Measurements from ENCODE around the gene STRIP1.

The STRIP1 gene

DNA sequence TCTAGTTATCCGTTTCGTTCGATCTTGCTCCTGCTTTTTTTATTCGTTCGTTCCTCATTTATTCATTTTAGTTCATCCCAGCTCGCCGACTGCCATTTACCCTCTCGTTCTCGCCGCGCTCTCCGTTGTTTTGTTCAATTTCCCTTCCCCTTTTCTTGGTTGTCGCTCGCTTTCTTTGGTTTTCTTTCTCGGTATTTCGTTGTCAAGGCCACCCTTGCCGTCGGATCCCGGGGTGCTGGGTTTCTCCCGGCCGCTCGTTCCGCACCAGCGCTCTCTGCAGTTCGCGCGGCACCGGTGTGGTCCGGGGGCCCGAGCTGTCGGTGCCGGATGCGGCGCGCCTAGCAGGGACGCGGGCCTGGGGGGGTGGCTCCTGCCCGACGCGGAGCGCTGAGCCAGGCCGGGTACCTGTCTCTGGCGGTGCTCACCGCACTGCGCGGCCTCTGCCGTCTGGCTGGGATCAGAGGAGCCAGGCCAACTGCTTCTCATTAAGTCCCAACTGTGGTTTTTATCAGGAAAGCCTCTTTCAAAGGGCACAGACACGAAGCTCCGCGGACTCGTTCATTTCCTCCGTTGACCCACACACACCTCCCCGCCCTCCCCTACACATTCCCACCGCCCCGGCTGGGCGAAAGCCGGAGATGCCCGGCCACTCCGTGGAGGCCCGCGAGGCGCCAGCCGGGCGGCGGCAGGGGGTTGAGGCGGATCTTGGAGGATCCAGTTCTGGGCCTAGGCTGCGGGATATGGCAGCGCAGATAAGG lies 34.4 kb downstream of the STRIP1 start:
- Mint-ChIP-seq H3K27me3 (ENCODE audit: low read depth) (peaks cover 96% of the 10 kb centered on the region), H3K4me1 (peaks cover 17% of the 10 kb centered on the region), H3K36me3 (ENCODE audit: low read depth) (no peaks in the 10 kb centered on the region), H3K9me3 (no peaks in the 10 kb centered on the region), H3K27ac (no peak overlapping the region), H3K4me3 (peak overlapping the region; percentile 9 to 71 (median 22))
- no peak for TF ChIP-seq CTCF (IDR thresholded peaks at IDR 0.05; ENCODE audit: unreplicated experiment in 3 of 3)

- H3K27ac Mint-ChIP-seq: no peak overlapping the region
- no peak for TF ChIP-seq CTCF (IDR thresholded peaks at IDR 0.05; ENCODE audit: unreplicated experiment in 3 of 3)
Measured at GRCh38 chr1:110069404-110070281, 35.2 kb downstream of the STRIP1 start.

GRCh38 chr1:110070282-110070669 lies 35.9 kb downstream of the STRIP1 start:
- no peaks in the 10 kb centered on the region for H3K9me3 Mint-ChIP-seq
- no peak for TF ChIP-seq CTCF (IDR thresholded peaks at IDR 0.05; ENCODE audit: unreplicated experiment in 3 of 3)
- H3K27me3 Mint-ChIP-seq (ENCODE audit: low read depth): peaks cover 96% of the 10 kb centered on the region
- peaks cover 17% of the 10 kb centered on the region for H3K4me1 Mint-ChIP-seq
- H3K27ac Mint-ChIP-seq: no peak overlapping the region
- peak overlapping the region in 1 of 3 experiments; percentile 71 for H3K4me3 Mint-ChIP-seq
- H3K36me3 Mint-ChIP-seq (ENCODE audit: low read depth): no peaks in the 10 kb centered on the region

More at GRCh38 chr1:110069404-110070281, 35.2 kb downstream of the STRIP1 start:
- Mint-ChIP-seq H3K27me3 (ENCODE audit: low read depth) (peaks cover 96% of the 10 kb centered on the region), H3K36me3 (ENCODE audit: low read depth) (no peaks in the 10 kb centered on the region), H3K9me3 (no peaks in the 10 kb centered on the region), H3K4me3 (peak overlapping the region in 2 of 3 experiments; percentile 41 to 71), H3K4me1 (peaks cover 17% of the 10 kb centered on the region)

- no peaks in the 10 kb centered on the region for H3K9me3 Mint-ChIP-seq
- no peak for TF ChIP-seq CTCF (IDR thresholded peaks at IDR 0.05; ENCODE audit: unreplicated experiment in 3 of 3)
- peaks cover 96% of the 10 kb centered on the region for H3K27me3 Mint-ChIP-seq (ENCODE audit: low read depth)
- no peaks in the 10 kb centered on the region for H3K36me3 Mint-ChIP-seq (ENCODE audit: low read depth)
- H3K4me1 Mint-ChIP-seq: peaks cover 20% of the 10 kb centered on the region
- H3K4me3 Mint-ChIP-seq: peak within 1 kb of the TSS in 2 of 3 experiments; percentile 41 to 71
- H3K27ac Mint-ChIP-seq: no peak within 1 kb of the TSS
Measured at GRCh38 chr1:110070671-110071242, 36.3 kb downstream of the STRIP1 start, which contains the start of gene ALX3. TSS of gene ALX3 (minus strand) at chr1:110070672. CDS start at chr1:110070612, 60 bp downstream.

DNA sequence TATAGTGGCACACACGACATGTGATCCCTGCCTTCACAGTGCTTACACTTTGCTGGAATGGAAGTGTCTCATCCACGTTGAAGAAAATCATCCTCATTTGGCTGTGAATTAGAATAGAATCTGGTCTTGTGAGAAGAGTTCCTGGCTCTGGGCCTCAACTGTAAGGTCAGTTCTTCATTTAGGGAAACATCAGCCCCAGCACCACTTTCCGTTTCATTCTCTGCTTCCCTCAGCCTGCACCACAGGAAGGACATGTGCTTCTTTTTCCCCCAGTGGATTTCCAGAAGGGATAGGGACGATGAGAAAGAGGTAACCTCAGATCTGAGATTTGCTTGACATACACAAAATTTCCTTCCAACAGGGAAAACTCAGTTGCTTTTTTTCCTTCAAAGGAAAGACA lies 39.7 kb downstream of the STRIP1 start:
- no peaks in the 10 kb centered on the region for H3K9me3 Mint-ChIP-seq
- no peaks in the 10 kb centered on the region for H3K36me3 Mint-ChIP-seq (ENCODE audit: low read depth)

More for the DNA sequence above, 39.7 kb downstream of the STRIP1 start:
- no peak overlapping the region for H3K4me3 Mint-ChIP-seq
- no peak for TF ChIP-seq CTCF (IDR thresholded peaks at IDR 0.05; ENCODE audit: unreplicated experiment in 3 of 3)
- no peak overlapping the region for H3K27ac Mint-ChIP-seq
- H3K27me3 Mint-ChIP-seq (ENCODE audit: low read depth): peaks cover 91% of the 10 kb centered on the region
- H3K4me1 Mint-ChIP-seq: peaks cover 13% of the 10 kb centered on the region
